ENCODE data around the gene BNC1. TPM values are rescaled to one million over a fixed set of nuclear protein-coding genes. Genes with fewer than 3 reads are reported as not detected.

The BNC1 gene
- total and polyA plus RNA-seq, 2 donors (not counting 1 experiment from before 2014, with no cell fraction given) = 5.7 to 14.2 TPM

- no peak for DNase-seq (ENCODE audit: low read depth in 2 of 2)
- Histone ChIP-seq H3K9ac (ENCODE audit: insufficient read depth, low read length) (no peak overlapping the region), H4K20me1 (ENCODE audit: control insufficient read depth, extremely low read depth, insufficient read depth, low read length) (no peaks in the 10 kb centered on the region), H3K36me3 (ENCODE audit: control insufficient read depth, insufficient read depth, low read length) (no peaks in the 10 kb centered on the region), H2AFZ (ENCODE audit: low read length) (no peak overlapping the region), H3K79me2 (ENCODE audit: control insufficient read depth, insufficient read depth, low read length) (no peaks in the 10 kb centered on the region), H3K27me3 (ENCODE audit: control insufficient read depth, insufficient read depth, low read length) (peaks cover 9% of the 10 kb centered on the region), H3K27ac (ENCODE audit: insufficient read depth, low read length) (no peak overlapping the region), H3K4me2 (ENCODE audit: extremely low read depth, insufficient read depth, low read length) (no peak overlapping the region), H3K4me3 (replicated peaks in 1 of 4; ENCODE audit: control extremely low read depth in 1 of 4, insufficient read depth in 1 of 4, low read depth in 3 of 4, low read length in 4 of 4) (no peak overlapping the region), H3K4me1 (ENCODE audit: control insufficient read depth, extremely low read depth, insufficient read depth, low read length) (no peaks in the 10 kb centered on the region), H3K9me3 (ENCODE audit: control insufficient read depth, insufficient read depth, low read depth, low read length) (no peaks in the 10 kb centered on the region)
- TF ChIP-seq, protein P1, sequence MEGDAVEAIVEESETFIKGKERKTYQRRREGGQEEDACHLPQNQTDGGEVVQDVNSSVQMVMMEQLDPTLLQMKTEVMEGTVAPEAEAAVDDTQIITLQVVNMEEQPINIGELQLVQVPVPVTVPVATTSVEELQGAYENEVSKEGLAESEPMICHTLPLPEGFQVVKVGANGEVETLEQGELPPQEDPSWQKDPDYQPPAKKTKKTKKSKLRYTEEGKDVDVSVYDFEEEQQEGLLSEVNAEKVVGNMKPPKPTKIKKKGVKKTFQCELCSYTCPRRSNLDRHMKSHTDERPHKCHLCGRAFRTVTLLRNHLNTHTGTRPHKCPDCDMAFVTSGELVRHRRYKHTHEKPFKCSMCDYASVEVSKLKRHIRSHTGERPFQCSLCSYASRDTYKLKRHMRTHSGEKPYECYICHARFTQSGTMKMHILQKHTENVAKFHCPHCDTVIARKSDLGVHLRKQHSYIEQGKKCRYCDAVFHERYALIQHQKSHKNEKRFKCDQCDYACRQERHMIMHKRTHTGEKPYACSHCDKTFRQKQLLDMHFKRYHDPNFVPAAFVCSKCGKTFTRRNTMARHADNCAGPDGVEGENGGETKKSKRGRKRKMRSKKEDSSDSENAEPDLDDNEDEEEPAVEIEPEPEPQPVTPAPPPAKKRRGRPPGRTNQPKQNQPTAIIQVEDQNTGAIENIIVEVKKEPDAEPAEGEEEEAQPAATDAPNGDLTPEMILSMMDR (conservative IDR thresholded peaks at IDR 0.05 in 1 of 2, IDR thresholded peaks at IDR 0.05 in 1 of 2; ENCODE audit: low read depth in 1 of 2, low read length in 2 of 2) = no peak
Observed at GRCh38 chr15:83249030-83249343, 35.5 kb downstream of the BNC1 start.

DNA sequence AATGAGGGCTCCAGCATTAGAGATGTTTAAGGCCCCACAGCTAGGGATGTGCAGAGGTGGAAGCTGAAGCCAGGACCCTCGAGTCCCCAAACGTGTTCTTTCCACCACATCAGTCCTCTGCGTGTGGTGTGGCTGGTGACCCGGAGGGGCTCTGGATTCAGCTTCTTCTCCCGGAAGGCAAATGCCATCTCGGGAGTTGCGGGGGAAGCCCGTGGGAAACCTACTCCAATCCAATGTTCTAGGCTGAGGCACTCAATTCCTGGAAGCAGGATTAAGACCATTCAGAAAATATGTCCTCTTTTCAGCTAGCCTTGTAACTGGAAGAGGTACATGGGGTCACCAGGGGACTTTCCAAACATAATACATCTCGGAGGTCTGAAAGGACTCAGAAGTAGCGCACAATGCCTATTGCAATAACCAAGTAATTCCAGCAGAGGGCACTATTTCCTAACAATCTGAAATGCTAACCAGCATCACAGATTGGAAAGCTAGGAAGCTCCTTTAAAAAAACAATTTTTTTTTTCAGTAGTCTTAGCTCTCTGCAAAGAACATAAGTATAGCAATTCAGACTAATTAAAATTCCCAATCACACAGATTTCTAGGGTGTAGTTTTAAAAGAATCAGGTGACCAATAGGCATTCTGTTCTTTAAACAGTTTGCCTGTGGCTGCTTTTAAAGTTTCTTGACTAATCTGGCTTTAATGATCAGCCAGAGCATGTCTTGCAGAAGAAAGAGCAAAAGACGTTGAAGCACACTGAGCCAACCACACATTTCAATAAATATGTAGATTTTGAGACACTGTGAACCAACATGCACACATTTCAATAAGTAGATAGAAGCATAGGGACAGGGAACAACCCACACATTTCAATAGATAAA is 36.1 kb downstream of the BNC1 start:
- Histone ChIP-seq H3K9me3 (ENCODE audit: control insufficient read depth, insufficient read depth, low read depth, low read length) (no peaks in the 10 kb centered on the region), H3K4me1 (ENCODE audit: control insufficient read depth, extremely low read depth, insufficient read depth, low read length) (no peaks in the 10 kb centered on the region), H3K27ac (ENCODE audit: insufficient read depth, low read length) (no peak overlapping the region), H3K4me3 (replicated peaks in 1 of 4; ENCODE audit: control extremely low read depth in 1 of 4, insufficient read depth in 1 of 4, low read depth in 3 of 4, low read length in 4 of 4) (no peak overlapping the region), H3K4me2 (ENCODE audit: extremely low read depth, insufficient read depth, low read length) (no peak overlapping the region), H3K79me2 (ENCODE audit: control insufficient read depth, insufficient read depth, low read length) (no peaks in the 10 kb centered on the region), H3K27me3 (ENCODE audit: control insufficient read depth, insufficient read depth, low read length) (peaks cover 9% of the 10 kb centered on the region), H4K20me1 (ENCODE audit: control insufficient read depth, extremely low read depth, insufficient read depth, low read length) (no peaks in the 10 kb centered on the region), H3K36me3 (ENCODE audit: control insufficient read depth, insufficient read depth, low read length) (no peaks in the 10 kb centered on the region), H2AFZ (ENCODE audit: low read length) (peak overlapping the region; percentile 37), H3K9ac (ENCODE audit: insufficient read depth, low read length) (no peak overlapping the region)
- DNase-seq (ENCODE audit: low read depth in 2 of 2) = peak; percentile 47 to 79
- no peak for TF ChIP-seq EZH2 (IDR thresholded peaks at IDR 0.05; ENCODE audit: low read length, missing control alignments)
- TF ChIP-seq, protein P1 (conservative IDR thresholded peaks at IDR 0.05 in 1 of 2, IDR thresholded peaks at IDR 0.05 in 1 of 2; ENCODE audit: low read depth in 1 of 2, low read length in 2 of 2) = peak; percentile 87 to 91

DNA sequence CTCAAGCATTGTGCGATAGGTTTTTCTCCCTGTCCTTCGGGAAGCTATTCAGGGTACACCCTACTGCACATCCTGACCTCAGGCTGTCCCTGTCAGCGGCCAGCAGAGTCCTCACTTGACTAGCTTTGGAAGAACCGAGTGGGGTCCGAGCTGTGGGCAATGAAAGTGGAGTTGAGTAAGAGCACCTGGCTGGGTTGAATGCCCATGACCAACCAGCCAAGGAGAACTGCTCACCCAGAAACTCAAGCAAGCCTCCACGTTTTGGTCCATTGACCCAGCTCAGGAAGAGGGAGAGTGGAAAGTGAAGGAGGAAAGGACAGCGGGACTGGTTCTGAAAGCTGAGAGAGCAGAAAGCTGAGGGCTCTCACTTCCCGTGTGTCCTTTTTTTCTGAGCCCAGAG is 40.8 kb downstream of the BNC1 start:
- H2AFZ ChIP-seq (ENCODE audit: low read length) = no peak overlapping the region
- peaks cover 7% of the 10 kb centered on the region for H3K27me3 ChIP-seq (ENCODE audit: control insufficient read depth, insufficient read depth, low read length)
- H3K9me3 ChIP-seq (ENCODE audit: control insufficient read depth, insufficient read depth, low read depth, low read length) = no peaks in the 10 kb centered on the region
- no peak overlapping the region for H3K9ac ChIP-seq (ENCODE audit: insufficient read depth, low read length)
- no peaks in the 10 kb centered on the region for H4K20me1 ChIP-seq (ENCODE audit: control insufficient read depth, extremely low read depth, insufficient read depth, low read length)
- no peak for DNase-seq (ENCODE audit: low read depth in 2 of 2)
- no peaks in the 10 kb centered on the region for H3K4me1 ChIP-seq (ENCODE audit: control insufficient read depth, extremely low read depth, insufficient read depth, low read length)
- no peaks in the 10 kb centered on the region for H3K79me2 ChIP-seq (ENCODE audit: control insufficient read depth, insufficient read depth, low read length)
- no peak overlapping the region for H3K27ac ChIP-seq (ENCODE audit: insufficient read depth, low read length)
- no peak overlapping the region for H3K4me2 ChIP-seq (ENCODE audit: extremely low read depth, insufficient read depth, low read length)
- no peaks in the 10 kb centered on the region for H3K36me3 ChIP-seq (ENCODE audit: control insufficient read depth, insufficient read depth, low read length)
- TF ChIP-seq, protein P1 (conservative IDR thresholded peaks at IDR 0.05 in 1 of 2, IDR thresholded peaks at IDR 0.05 in 1 of 2; ENCODE audit: low read depth in 1 of 2, low read length in 2 of 2) = no peak
- TF ChIP-seq EZH2 (IDR thresholded peaks at IDR 0.05; ENCODE audit: low read length, missing control alignments) = no peak
- no peak overlapping the region for H3K4me3 ChIP-seq (replicated peaks in 1 of 4; ENCODE audit: control extremely low read depth in 1 of 4, insufficient read depth in 1 of 4, low read depth in 3 of 4, low read length in 4 of 4)
